Upper lobe of right lung (tissue), 1 donor: ENCODE data around the gene PROSER2. TPM values are rescaled to one million over a fixed set of nuclear protein-coding genes. Genes with fewer than 3 reads are reported as not detected.

Experiments
- ATAC-seq: fragments of 200-7000 bp; cut with Tn5 transposase; one replicate; pipeline ENCODE4 v1.9.1; 2020; ENCODE audit warnings: mild to moderate bottlenecking, moderate library complexity
- DNase-seq: peaks from one replicate; pipeline ENCODE4 v3.0.0-alpha.2; 2020
- H3K27ac ChIP-seq: fragments of 200-600 bp; one replicate; pipeline ENCODE4 v1.8.0; 2022
- H3K27me3 ChIP-seq: fragments of 200-600 bp; one replicate; pipeline ENCODE4 v1.8.0; 2022; ENCODE audit warnings: mild to moderate bottlenecking
- H3K36me3 ChIP-seq: fragments of 200-600 bp; one replicate; pipeline ENCODE4 v1.8.0; 2022
- H3K4me1 ChIP-seq: fragments of 200-600 bp; one replicate; pipeline ENCODE4 v1.8.0; 2022
- H3K4me3 ChIP-seq: fragments of 200-600 bp; one replicate; pipeline ENCODE4 v1.8.0; 2022; ENCODE audit warnings: mild to moderate bottlenecking
- H3K9me3 ChIP-seq: fragments of 200-600 bp; one replicate; pipeline ENCODE4 v1.8.0; 2022
- CTCF ChIP-seq: fragments of 200-600 bp; IDR thresholded peaks from one replicate; pipeline ENCODE4 v1.8.0; 2022; ENCODE audit warnings: antibody characterized with exemption
- intact Hi-C: fragments of 100-400 bp; cut with DNase I; formaldehyde crosslinking; loops from one replicate; pipeline ENCODE4 v1.11.0; 2022
- total RNA-seq: library from RNA; stranded (reverse); fragmentation: NEBNext Ultra II Directional; extraction: Animal tissue kit (Norgen Biotek cat#: 25700); gene quantifications from one replicate; pipeline ENCODE4 v1.2.1, GENCODE V29; 2021
- donor health status: DM: no; HTN: yes; CAD: no; lungs with severe emphysema.

The PROSER2 gene
- total RNA-seq, 1 donor from 2014 or later, result 33.3 TPM

- TF ChIP-seq CTCF, result peak; percentile 80
- no peaks in the 10 kb centered on the region for H3K9me3 ChIP-seq
- H3K36me3 ChIP-seq, result no peaks in the 10 kb centered on the region
- ATAC-seq (peak; percentile 66), DNase-seq (peak; percentile 20)
- no peak overlapping the region for H3K27ac ChIP-seq
- H3K4me3 ChIP-seq, result no peak overlapping the region
- no peaks in the 10 kb centered on the region for H3K27me3 ChIP-seq
- H3K4me1 ChIP-seq, result no peaks in the 10 kb centered on the region
- intact Hi-C loops, result no loop called here
Measured at GRCh38 chr10:11782793-11783557, 40.2 kb upstream of the PROSER2 start.

- TF ChIP-seq CTCF, result no peak
- Histone ChIP-seq H3K27me3 (no peaks in the 10 kb centered on the region), H3K36me3 (no peaks in the 10 kb centered on the region), H3K27ac (no peak overlapping the region), H3K9me3 (no peaks in the 10 kb centered on the region), H3K4me1 (no peaks in the 10 kb centered on the region), H3K4me3 (no peak overlapping the region)
- ATAC-seq, result no peak
- DNase-seq, result peak; percentile 37
- intact Hi-C loops, result no loop called here
Measured at GRCh38 chr10:11783558-11783865, 39.6 kb upstream of the PROSER2 start.

- no peaks in the 10 kb centered on the region for H3K4me1 ChIP-seq
- intact Hi-C loops, result no loop called here
- TF ChIP-seq CTCF, result no peak
- no peak overlapping the region for H3K27ac ChIP-seq
- ATAC-seq, result no peak
- H3K9me3 ChIP-seq, result no peaks in the 10 kb centered on the region
- no peak for DNase-seq
- no peak overlapping the region for H3K4me3 ChIP-seq
- H3K36me3 ChIP-seq, result no peaks in the 10 kb centered on the region
- no peaks in the 10 kb centered on the region for H3K27me3 ChIP-seq
Measured at GRCh38 chr10:11787374-11787773, 35.8 kb upstream of the PROSER2 start.

- Histone ChIP-seq H3K36me3 (no peaks in the 10 kb centered on the region), H3K9me3 (no peaks in the 10 kb centered on the region), H3K27me3 (no peaks in the 10 kb centered on the region), H3K27ac (no peak overlapping the region), H3K4me1 (no peaks in the 10 kb centered on the region), H3K4me3 (no peak overlapping the region)
- intact Hi-C loops, result no loop called here
- no peak for DNase-seq
- TF ChIP-seq CTCF, result no peak
- peak; percentile 34 for ATAC-seq
Measured at GRCh38 chr10:11787846-11788245, 35.3 kb upstream of the PROSER2 start.

- ATAC-seq, result no peak
- Histone ChIP-seq H3K36me3 (no peaks in the 10 kb centered on the region), H3K4me3 (no peak overlapping the region), H3K4me1 (no peaks in the 10 kb centered on the region), H3K27ac (no peak overlapping the region), H3K27me3 (no peaks in the 10 kb centered on the region), H3K9me3 (no peaks in the 10 kb centered on the region)
- TF ChIP-seq CTCF, result no peak
- DNase-seq, result no peak
- intact Hi-C loops, result no loop called here
Measured at GRCh38 chr10:11789306-11789705, 33.9 kb upstream of the PROSER2 start.

- no peak for ATAC-seq
- Histone ChIP-seq H3K9me3 (no peaks in the 10 kb centered on the region), H3K27ac (no peak overlapping the region), H3K36me3 (no peaks in the 10 kb centered on the region), H3K4me1 (no peaks in the 10 kb centered on the region), H3K27me3 (no peaks in the 10 kb centered on the region), H3K4me3 (no peak overlapping the region)
- DNase-seq, result no peak
- intact Hi-C loops, result loop anchor here (10.0 kb wide), 1 partner anchor 195 kb away; no protein-coding TSS in a partner anchor
- TF ChIP-seq CTCF, result no peak
Measured at GRCh38 chr10:11789956-11790355, 33.2 kb upstream of the PROSER2 start.
